HL-60 (cell line): ENCODE measurements around the gene ALX3.

Experiments used
- GABPA ChIP-seq: IDR thresholded peaks from 2 replicates; pipeline ENCODE4 v1.6.1; 2012; ENCODE audit warnings: low read depth
- POLR2AphosphoS5 ChIP-seq: IDR thresholded peaks from 2 replicates; pipeline ENCODE4 v1.6.1; 2012; ENCODE audit warnings: low read depth
- REST ChIP-seq: IDR thresholded peaks from 2 replicates; pipeline ENCODE4 v1.6.1; 2012; ENCODE audit warnings: low read depth; ENCODE audit not compliant: insufficient replicate concordance

- TF ChIP-seq GABPA (no peak), POLR2AphosphoS5 (no peak), REST (no peak)
Measured at GRCh38 chr1:110087812-110088738, 17.6 kb upstream of the ALX3 start.
